GOT3 (cell line): Measurements from ENCODE around the gene TRIP6.
"Not testable (repeated sequence)": the region's sequence is repeated elsewhere in the genome, so short reads cannot be mapped to it uniquely, and the experiment has no call there.

Source experiments
- DNase-seq: peaks from one replicate; lab custom pipeline; 2025; ENCODE audit warnings: mixed read lengths; lab: John Stamatoyannopoulos, UW

The TRIP6 gene

GRCh38 chr7:100919335-100919734 lies 52.1 kb downstream of the TRIP6 start:
- DNase-seq = not testable (repeated sequence)

GRCh38 chr7:100919779-100920437 lies 52.7 kb downstream of the TRIP6 start:
- DNase-seq = not testable (repeated sequence)

GRCh38 chr7:100921039-100921438 lies 53.9 kb downstream of the TRIP6 start:
- no peak for DNase-seq
